GM23248 (cell line): ENCODE data around the gene ANO2.

ENCODE experiments used
- EZH2 ChIP-seq: fragments of 200-600 bp; sonication (generic); IDR thresholded peaks from 2 replicates; pipeline ENCODE4 v1.6.1; 2018; ENCODE audit warnings: antibody characterized with exemption, mild to moderate bottlenecking; ENCODE audit not compliant: insufficient read depth, poor library complexity, severe bottlenecking
- EZH2phosphoT487 ChIP-seq: fragments of 200-600 bp; sonication (generic); IDR thresholded peaks from 2 replicates; pipeline ENCODE4 v1.6.1; 2018; ENCODE audit warnings: antibody characterized with exemption, moderate library complexity, mild to moderate bottlenecking, low read depth; ENCODE audit not compliant: insufficient read depth

DNA sequence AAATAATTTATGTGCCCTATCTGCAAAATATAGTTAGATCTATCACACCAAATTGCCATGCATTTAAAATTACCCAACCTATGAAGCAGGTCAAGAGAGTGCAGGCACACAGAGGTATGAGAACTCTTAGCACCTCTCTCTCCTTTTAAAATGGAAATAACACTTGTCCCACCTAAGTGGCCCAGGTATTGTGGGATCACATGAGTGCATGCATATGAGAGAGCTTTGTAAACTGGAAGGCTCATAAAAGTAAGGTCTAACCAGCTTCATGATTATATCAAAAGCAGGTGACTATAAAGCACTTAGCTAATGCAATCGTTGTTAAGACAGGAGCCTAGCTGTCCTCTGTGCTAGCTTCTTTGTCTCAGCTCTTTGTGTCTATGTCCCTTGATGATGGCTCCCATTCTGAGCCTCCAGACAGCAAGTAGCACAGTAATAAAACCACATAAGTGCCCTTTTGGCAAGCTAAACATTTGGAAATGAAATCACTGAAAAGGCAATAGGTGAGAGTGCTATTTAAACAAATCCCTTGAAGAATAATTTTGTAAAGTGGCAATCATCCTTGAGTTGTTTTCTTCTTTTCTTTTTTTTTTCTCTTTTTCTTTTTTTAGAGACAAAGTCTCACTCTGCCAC is 294.1 kb downstream of the ANO2 start:
- no peak for TF ChIP-seq EZH2
- no peak for TF ChIP-seq EZH2phosphoT487
